HEK293T (cell line): ENCODE data around the gene LRRC8E.
"Not testable (repeated sequence)": the region's sequence is repeated elsewhere in the genome, so short reads cannot be mapped to it uniquely, and the experiment has no call there.

Source experiments
- CTCF ChIA-PET: fragments of 350-600 bp; formaldehyde crosslinking; extraction: SDS; loops from one replicate; lab custom pipeline; 2021; ENCODE audit warnings: antibody characterized with exemption, inconsistent platforms; lab: Yijun Ruan, JAX
- POLR2A ChIA-PET: fragments of 350-600 bp; formaldehyde crosslinking; extraction: SDS; loops from one replicate; lab custom pipeline; 2020; ENCODE audit warnings: antibody characterized with exemption, inconsistent platforms; lab: Yijun Ruan, JAX
- DNase-seq: peaks from one replicate; pipeline ENCODE4 v3.0.0; 2012; ENCODE audit warnings: mixed read lengths; ENCODE audit errors: extremely low spot score
- ARNT ChIP-seq: fragments of 450-650 bp; IDR thresholded peaks from 2 replicates; pipeline ENCODE4 v1.6.1; 2017; ENCODE audit warnings: mild to moderate bottlenecking
- BHLHE40 ChIP-seq: fragments of 450-650 bp; IDR thresholded peaks from 2 replicates; pipeline ENCODE4 v1.6.1; 2016; ENCODE audit warnings: mild to moderate bottlenecking, moderate library complexity, borderline replicate concordance
- CTBP1 ChIP-seq: fragments of 450-650 bp; IDR thresholded peaks from 2 replicates; pipeline ENCODE4 v1.6.1; 2016; ENCODE audit warnings: borderline replicate concordance
- ELF4 ChIP-seq: fragments of 450-650 bp; IDR thresholded peaks from 2 replicates; pipeline ENCODE4 v1.6.1; 2017; ENCODE audit warnings: antibody characterized with exemption
- FOXA1 ChIP-seq: fragments of 450-650 bp; IDR thresholded peaks from 2 replicates; pipeline ENCODE4 v1.6.1; 2016; ENCODE audit warnings: mild to moderate bottlenecking
- FOXK2 ChIP-seq: fragments of 450-650 bp; IDR thresholded peaks from 2 replicates; pipeline ENCODE4 v1.6.1; 2016; ENCODE audit warnings: mild to moderate bottlenecking
- FOXM1 ChIP-seq: fragments of 450-650 bp; IDR thresholded peaks from 2 replicates; pipeline ENCODE4 v1.6.1; 2017; ENCODE audit warnings: mild to moderate bottlenecking, borderline replicate concordance
- HDGF ChIP-seq: fragments of 450-650 bp; IDR thresholded peaks from 2 replicates; pipeline ENCODE4 v1.6.1; 2017; ENCODE audit warnings: antibody characterized with exemption, borderline replicate concordance
- L3MBTL2 ChIP-seq: fragments of 450-650 bp; conservative IDR thresholded peaks from 2 replicates; pipeline ENCODE4 v1.6.1; 2016; ENCODE audit warnings: mild to moderate bottlenecking
- LEF1 ChIP-seq: fragments of 450-650 bp; IDR thresholded peaks from 2 replicates; pipeline ENCODE4 v1.6.1; 2017; ENCODE audit warnings: mild to moderate bottlenecking, borderline replicate concordance
- NFRKB ChIP-seq: fragments of 450-650 bp; IDR thresholded peaks from 2 replicates; pipeline ENCODE4 v1.6.1; 2016; ENCODE audit warnings: mild to moderate bottlenecking, moderate library complexity
- SP1 ChIP-seq: fragments of 450-650 bp; IDR thresholded peaks from 2 replicates; pipeline ENCODE4 v1.6.1; 2017
- SUZ12 ChIP-seq: fragments of 450-650 bp; IDR thresholded peaks from 2 replicates; pipeline ENCODE4 v1.6.1; 2016; ENCODE audit warnings: mild to moderate bottlenecking
- TARDBP ChIP-seq: fragments of 450-650 bp; IDR thresholded peaks from 2 replicates; pipeline ENCODE4 v1.6.1; 2016
- ZNF384 ChIP-seq: fragments of 450-650 bp; IDR thresholded peaks from 2 replicates; pipeline ENCODE4 v1.6.1; 2016
- TF ChIP-seq, protein P1 (sequence below): fragments of 450-650 bp; IDR thresholded peaks from 2 replicates; pipeline ENCODE4 v1.6.1; 2016

The LRRC8E gene

DNA sequence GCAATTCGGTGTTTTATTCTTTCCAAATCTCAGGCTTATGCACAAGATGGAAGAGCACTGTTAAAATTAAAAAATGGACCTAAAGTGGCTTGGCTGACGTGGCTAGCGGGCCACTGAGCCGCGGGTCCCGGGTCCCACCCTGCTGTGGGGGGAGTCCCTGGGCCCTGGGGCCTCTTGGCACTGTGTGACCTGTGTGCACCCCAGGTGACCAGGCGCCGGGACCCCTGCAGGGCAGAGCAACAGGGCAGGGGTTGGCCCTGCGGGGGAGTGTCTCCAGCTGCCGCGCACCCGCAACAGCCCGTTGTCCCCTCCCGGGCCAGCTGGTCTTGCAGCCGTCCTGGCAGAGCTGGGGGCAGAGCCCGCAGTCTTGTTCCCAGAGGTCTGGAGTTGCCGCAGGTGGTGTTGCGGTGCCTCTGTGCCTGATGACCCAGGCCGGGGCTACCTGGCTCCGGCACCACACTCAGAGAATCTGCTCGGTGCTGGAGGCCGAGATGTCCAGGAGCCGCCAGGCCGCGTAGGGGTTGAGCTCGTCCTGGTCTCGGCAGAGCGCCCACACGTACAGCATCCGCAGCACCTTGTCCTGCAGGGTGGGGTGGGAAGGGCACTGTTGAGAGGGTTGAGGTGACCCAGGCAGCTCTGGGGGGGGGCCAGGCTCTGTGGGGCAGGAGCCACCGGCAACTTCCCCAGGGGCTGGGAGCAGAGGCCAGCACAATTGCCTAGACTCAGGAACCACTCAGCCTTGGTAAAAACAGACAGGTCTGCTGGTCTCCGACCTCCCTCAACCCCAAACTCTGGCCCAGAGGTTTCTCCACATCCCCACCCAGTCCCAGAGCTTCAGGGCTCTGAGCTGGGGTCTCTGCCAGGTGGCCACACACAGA, 38.7 kb downstream of the LRRC8E start:
- ChIA-PET CTCF (interaction anchor here (1.0 kb wide), 1 partner anchor 74 kb away, joined by 3 read pairs; no protein-coding TSS in a partner anchor), POLR2A (interaction anchor here (0.9 to 1.5 kb wide), 3 partner anchors 11 to 18 kb away, joined by 3 to 4 read pairs (median 3); no protein-coding TSS in a partner anchor)
- DNase-seq, result no peak
- TF ChIP-seq SUZ12, result no peak
- TF ChIP-seq FOXA1, result no peak
- TF ChIP-seq CTBP1, result no peak
- no peak for TF ChIP-seq LEF1
- TF ChIP-seq ARNT, result no peak
- no peak for TF ChIP-seq ZNF384
- no peak for TF ChIP-seq FOXK2
- TF ChIP-seq ELF4, result no peak
- TF ChIP-seq TARDBP, result no peak
- TF ChIP-seq, protein P1, sequence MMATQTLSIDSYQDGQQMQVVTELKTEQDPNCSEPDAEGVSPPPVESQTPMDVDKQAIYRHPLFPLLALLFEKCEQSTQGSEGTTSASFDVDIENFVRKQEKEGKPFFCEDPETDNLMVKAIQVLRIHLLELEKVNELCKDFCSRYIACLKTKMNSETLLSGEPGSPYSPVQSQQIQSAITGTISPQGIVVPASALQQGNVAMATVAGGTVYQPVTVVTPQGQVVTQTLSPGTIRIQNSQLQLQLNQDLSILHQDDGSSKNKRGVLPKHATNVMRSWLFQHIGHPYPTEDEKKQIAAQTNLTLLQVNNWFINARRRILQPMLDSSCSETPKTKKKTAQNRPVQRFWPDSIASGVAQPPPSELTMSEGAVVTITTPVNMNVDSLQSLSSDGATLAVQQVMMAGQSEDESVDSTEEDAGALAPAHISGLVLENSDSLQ, result no peak
- TF ChIP-seq NFRKB, result no peak
- TF ChIP-seq HDGF, result no peak
- TF ChIP-seq BHLHE40, result no peak
- TF ChIP-seq SP1, result no peak
- TF ChIP-seq FOXM1, result no peak
- TF ChIP-seq L3MBTL2, result no peak

DNA sequence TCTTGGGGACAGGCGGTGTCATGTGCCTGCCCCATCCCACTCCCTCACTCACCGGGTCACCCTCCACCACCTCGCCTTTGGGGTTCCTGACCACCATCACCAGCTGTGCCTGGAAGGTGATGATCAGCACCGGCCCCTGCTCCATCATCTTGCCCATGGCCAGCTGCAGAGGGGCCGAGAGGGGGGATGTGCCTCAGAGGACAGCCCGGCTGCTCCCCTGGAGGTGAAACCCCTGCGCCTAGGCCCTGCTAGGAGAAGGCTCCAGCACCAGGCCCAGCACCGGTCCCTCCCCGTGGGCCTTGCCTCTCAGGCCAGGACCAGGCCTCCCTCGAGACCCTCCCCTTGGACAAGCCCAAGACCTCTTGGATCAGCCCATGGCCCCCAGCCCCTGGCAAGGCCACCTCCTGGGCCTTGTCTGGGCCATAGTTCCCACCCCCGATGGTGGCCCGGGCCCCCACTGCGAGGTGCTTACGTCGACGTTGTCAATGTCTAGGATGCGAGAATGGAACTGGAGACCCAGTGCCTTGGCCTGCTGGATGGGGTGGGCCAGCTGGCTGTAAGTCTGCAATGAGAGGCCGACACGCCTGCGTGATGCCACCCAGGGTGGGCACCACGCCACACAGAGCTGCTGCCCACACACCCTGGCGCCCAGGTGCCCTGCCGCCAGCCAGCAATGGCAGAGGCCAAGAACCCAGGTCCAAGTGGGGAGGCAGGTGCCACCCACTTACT, 39.5 kb downstream of the LRRC8E start:
- POLR2A ChIA-PET, result interaction anchor here (1.0 to 2.5 kb wide), 3 partner anchors 10 to 17 kb away, joined by 3 to 32 read pairs (median 4); partner anchors contain the start of gene TIMM44
- CTCF ChIA-PET, result interaction anchor here (1.0 to 3.6 kb wide), 2 partner anchors 17 to 75 kb away, joined by 3 to 29 read pairs; partner anchors contain the start of gene TIMM44
- DNase-seq, result no peak
- TF ChIP-seq FOXA1 (no peak), LEF1 (no peak), BHLHE40 (no peak), SUZ12 (no peak), CTBP1 (no peak), ELF4 (no peak), FOXK2 (no peak), L3MBTL2 (no peak), TARDBP (no peak), SP1 (no peak), HDGF (no peak), ARNT (no peak), FOXM1 (no peak), NFRKB (no peak)

DNA sequence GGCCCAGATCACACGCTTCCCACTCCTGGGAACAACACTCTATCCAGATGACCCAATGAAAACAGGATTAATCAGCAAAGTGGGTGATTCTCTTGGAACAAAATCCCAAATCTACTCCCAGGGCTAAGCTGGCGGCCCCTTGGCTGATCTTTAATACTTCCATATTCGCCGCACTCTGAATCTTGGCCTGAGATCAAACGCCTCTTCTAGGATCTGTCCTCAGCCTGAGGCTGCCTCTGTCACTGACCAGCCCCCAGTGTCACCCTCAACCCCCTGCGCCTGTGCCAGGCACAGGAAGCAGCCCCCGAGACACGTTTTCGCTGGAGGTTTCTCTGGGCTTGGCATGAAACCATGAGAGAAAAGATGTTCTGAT, 40.0 kb downstream of the LRRC8E start:
- no peak for DNase-seq
- CTCF ChIA-PET, result interaction anchor here (0.6 to 3.6 kb wide), 3 partner anchors 16 to 267 kb away, joined by 3 to 29 read pairs (median 4); partner anchors contain the start of gene TIMM44
- no peak for TF ChIP-seq HDGF
- TF ChIP-seq ZNF384, result no peak
- TF ChIP-seq SUZ12, result no peak
- POLR2A ChIA-PET, result interaction anchor here (1.1 to 2.5 kb wide), 2 partner anchors 9 to 15 kb away, joined by 3 to 32 read pairs; partner anchors contain the start of genes SNAPC2 and TIMM44

DNA sequence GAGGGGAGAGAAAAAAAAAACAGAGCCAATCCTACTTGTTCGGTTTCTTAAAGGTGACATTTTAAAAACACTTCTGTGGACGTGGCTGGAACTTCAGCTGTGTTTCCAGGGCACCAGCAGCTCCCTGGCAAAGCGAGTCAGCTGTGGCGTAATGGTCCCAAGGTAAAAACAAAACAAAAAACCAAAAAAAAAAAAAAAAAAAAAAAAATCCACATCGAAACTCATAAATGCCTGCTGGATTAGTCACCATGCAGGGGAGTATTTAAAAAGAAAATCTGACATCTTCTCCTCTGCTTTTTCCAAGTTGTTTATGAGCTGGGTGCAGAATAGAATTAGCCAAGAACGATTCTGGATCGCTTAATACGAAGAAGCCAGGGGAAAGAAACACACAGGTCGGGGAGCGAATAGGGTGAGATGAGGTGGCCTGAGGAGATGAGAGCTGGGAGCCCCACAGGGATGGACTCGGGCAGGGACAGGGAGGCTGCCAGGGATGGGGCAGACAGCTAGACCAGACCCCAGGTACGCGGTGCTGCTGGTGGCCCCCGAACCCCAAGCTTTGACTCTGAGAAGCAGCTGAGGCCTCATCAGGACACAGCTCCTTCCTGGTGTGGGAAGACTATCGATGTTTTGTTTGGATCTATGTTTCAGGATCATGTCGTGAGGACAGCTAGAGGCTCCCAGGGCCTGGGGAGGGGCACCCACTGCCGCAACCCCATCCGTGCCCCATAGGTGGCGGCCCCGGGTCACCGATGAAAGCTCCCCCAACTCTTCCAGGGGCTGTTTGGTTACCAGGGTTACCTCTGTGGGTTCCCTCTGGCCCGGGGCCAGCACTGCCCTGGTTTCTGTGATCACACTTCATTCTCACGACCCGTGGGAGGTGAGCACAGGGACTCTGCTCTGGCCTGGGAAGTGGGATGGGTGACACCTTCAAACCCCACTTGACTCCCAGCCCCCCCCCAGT, 40.7 kb downstream of the LRRC8E start:
- CTCF ChIA-PET, result interaction anchor here (0.6 to 3.6 kb wide), 11 partner anchors 9 to 268 kb away, joined by 3 to 29 read pairs (median 4); partner anchors contain the start of genes SNAPC2 and TIMM44
- POLR2A ChIA-PET, result interaction anchor here (0.6 to 2.5 kb wide), 5 partner anchors 8 to 70 kb away, joined by 3 to 32 read pairs (median 3); partner anchors contain the start of genes SNAPC2 and TIMM44

DNA sequence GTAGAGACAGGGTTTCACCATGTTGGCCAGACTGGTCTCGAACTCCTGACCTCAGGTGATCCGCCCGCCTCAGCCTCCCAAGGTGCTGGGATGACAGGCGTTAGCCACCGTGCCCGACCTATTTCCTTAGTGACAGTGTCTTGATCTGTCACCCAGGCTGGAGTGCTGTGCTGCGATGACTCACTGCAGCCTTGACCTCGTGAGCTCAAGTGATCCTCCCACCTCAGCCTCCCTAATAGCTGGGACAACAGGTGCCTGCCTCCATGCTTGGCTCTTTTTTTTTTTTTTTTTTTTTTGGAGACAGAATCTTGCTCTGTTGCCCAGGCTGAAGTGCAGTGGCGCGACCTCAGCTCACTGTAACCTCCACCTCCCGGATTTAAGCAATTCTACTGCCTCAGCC, 41.7 kb downstream of the LRRC8E start:
- CTCF ChIA-PET, result interaction anchor here (3.6 kb wide), 1 partner anchor 14 kb away, joined by 29 read pairs; the partner anchor contains the start of gene TIMM44
- POLR2A ChIA-PET, result interaction anchor here (2.5 kb wide), 1 partner anchor 14 kb away, joined by 32 read pairs; the partner anchor contains the start of gene TIMM44
- DNase-seq, result not testable (repeated sequence)

More for the DNA sequence above, 40.7 kb downstream of the LRRC8E start:
- peak; percentile 47 for DNase-seq
- no peak for TF ChIP-seq ARNT
- TF ChIP-seq BHLHE40, result no peak
- TF ChIP-seq ZNF384, result no peak
- TF ChIP-seq ELF4, result no peak
- no peak for TF ChIP-seq FOXA1
- TF ChIP-seq FOXM1, result no peak
- no peak for TF ChIP-seq NFRKB
- no peak for TF ChIP-seq LEF1
- no peak for TF ChIP-seq SP1
- TF ChIP-seq, protein P1, result no peak
- TF ChIP-seq FOXK2, result no peak
- TF ChIP-seq CTBP1, result no peak
- TF ChIP-seq HDGF, result no peak
- no peak for TF ChIP-seq TARDBP
- no peak for TF ChIP-seq L3MBTL2
- TF ChIP-seq SUZ12, result no peak
